Measurements from ENCODE around the gene TULP4. TPM values are rescaled to one million over a fixed set of nuclear protein-coding genes. Genes with fewer than 3 reads are reported as not detected.

Gene TULP4
- polyA plus RNA-seq, 6 donors from 2014 or later = 8.1 to 42.3 (median 39.1) TPM

- Mint-ChIP-seq H3K27me3 (no peaks in the 10 kb centered on the region), H3K27ac (no peak overlapping the region), H3K36me3 (peaks cover 20 to 42% of the 10 kb centered on the region in 2 donors), H3K4me1 (peaks cover 0 to 6% (median 3%) of the 10 kb centered on the region in 3 donors), H3K4me3 (no peak overlapping the region), H3K9me3 (no peaks in the 10 kb centered on the region)
- DNase-seq = no peak
- no peak for ATAC-seq (ENCODE audit: low read depth in 2 of 2)
Measured at GRCh38 chr6:158505194-158505593, 192.9 kb downstream of the TULP4 start.

- no peak for ATAC-seq (ENCODE audit: low read depth in 2 of 2)
- Mint-ChIP-seq H3K4me1 (peaks cover 0 to 6% (median 3%) of the 10 kb centered on the region in 3 donors), H3K9me3 (no peaks in the 10 kb centered on the region), H3K4me3 (no peak overlapping the region), H3K36me3 (peaks cover 20 to 35% of the 10 kb centered on the region in 2 donors), H3K27ac (no peak overlapping the region), H3K27me3 (no peaks in the 10 kb centered on the region)
- no peak for DNase-seq
Measured at GRCh38 chr6:158506601-158507000, 194.3 kb downstream of the TULP4 start.

GRCh38 chr6:158507174-158507573, 194.9 kb downstream of the TULP4 start:
- ATAC-seq (ENCODE audit: low read depth in 2 of 2) = no peak
- no peak overlapping the region for H3K4me3 Mint-ChIP-seq
- H3K9me3 Mint-ChIP-seq = no peaks in the 10 kb centered on the region
- peaks cover 0 to 6% (median 3%) of the 10 kb centered on the region in 3 donors for H3K4me1 Mint-ChIP-seq
- H3K27me3 Mint-ChIP-seq = no peaks in the 10 kb centered on the region
- H3K27ac Mint-ChIP-seq = no peak overlapping the region
- no peak for DNase-seq
- H3K36me3 Mint-ChIP-seq = peaks cover 20 to 34% of the 10 kb centered on the region in 2 donors

- peaks cover 0 to 6% (median 3%) of the 10 kb centered on the region in 3 donors for H3K4me1 Mint-ChIP-seq
- H3K4me3 Mint-ChIP-seq = no peak overlapping the region
- no peak overlapping the region for H3K27ac Mint-ChIP-seq
- no peaks in the 10 kb centered on the region for H3K9me3 Mint-ChIP-seq
- H3K27me3 Mint-ChIP-seq = no peaks in the 10 kb centered on the region
- DNase-seq = no peak
- peaks cover 18 to 27% of the 10 kb centered on the region in 2 donors for H3K36me3 Mint-ChIP-seq
- no peak for ATAC-seq (ENCODE audit: low read depth in 2 of 2)
Measured at GRCh38 chr6:158508450-158508849, 196.2 kb downstream of the TULP4 start.

DNA sequence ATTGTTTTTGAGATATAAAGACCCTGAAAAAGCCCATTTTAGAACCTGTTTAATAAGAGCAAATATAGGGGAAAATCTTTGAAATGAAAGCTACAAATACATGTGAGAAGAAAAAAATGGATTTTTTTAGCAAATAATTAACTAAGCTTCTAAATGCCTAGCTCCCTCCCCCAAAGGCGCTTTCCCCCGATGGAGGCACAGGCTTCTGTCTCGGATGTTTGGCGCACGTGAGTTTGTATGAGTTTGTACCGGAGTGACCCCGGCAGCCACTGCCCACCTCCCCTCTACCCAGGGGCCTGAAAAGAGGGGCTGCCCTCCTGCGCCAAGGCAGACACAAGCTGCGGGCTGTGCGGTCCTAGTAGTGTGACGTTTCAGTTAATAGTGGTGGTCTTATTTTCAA, 197.2 kb downstream of the TULP4 start:
- DNase-seq (no peak), ATAC-seq (ENCODE audit: low read depth in 2 of 2) (no peak)
- no peak overlapping the region for H3K27ac Mint-ChIP-seq
- no peak overlapping the region for H3K4me3 Mint-ChIP-seq
- peaks cover 0 to 6% (median 3%) of the 10 kb centered on the region in 3 donors for H3K4me1 Mint-ChIP-seq
- peaks cover 15 to 22% of the 10 kb centered on the region in 2 donors for H3K36me3 Mint-ChIP-seq
- no peaks in the 10 kb centered on the region for H3K27me3 Mint-ChIP-seq
- H3K9me3 Mint-ChIP-seq = no peaks in the 10 kb centered on the region

- DNase-seq (no peak), ATAC-seq (ENCODE audit: low read depth in 2 of 2) (no peak)
- Mint-ChIP-seq H3K4me1 (peaks cover 0 to 12% (median 3%) of the 10 kb centered on the region in 3 donors), H3K9me3 (no peaks in the 10 kb centered on the region), H3K36me3 (peaks cover 0 to 4% of the 10 kb centered on the region in 2 donors), H3K27ac (peak overlapping the region in 1 of 6 donors; percentile 18), H3K4me3 (no peak overlapping the region), H3K27me3 (peaks cover 0 to 19% (median 4%) of the 10 kb centered on the region in 3 donors)
Measured at GRCh38 chr6:158512809-158513208, 200.5 kb downstream of the TULP4 start.

DNA sequence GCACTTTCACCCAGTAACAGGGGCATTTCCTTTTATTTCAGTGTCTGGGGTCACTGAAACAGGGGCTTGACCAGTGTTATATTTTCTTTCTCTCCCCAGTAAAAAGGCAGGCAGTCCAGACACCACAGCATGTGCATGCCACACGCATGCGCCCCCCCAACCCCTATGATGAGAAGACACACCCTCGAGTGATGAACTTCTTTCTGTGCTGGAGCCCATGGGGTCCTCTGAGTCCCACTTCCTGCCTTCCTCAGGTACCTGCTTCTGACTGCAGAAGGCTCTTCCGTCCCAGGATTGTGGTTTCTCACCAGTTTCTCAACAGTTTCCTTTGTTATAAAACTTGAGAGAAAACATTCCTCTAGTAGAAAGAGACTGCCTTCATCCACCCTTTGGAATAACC, 201.9 kb downstream of the TULP4 start:
- no peak for DNase-seq
- peaks cover 9 to 28% (median 13%) of the 10 kb centered on the region in 3 donors for H3K27me3 Mint-ChIP-seq
- peaks cover 6 to 23% (median 16%) of the 10 kb centered on the region in 3 donors for H3K4me1 Mint-ChIP-seq
- no peak overlapping the region for H3K27ac Mint-ChIP-seq
- H3K9me3 Mint-ChIP-seq = no peaks in the 10 kb centered on the region
- ATAC-seq (ENCODE audit: low read depth in 2 of 2) = no peak
- no peak overlapping the region for H3K4me3 Mint-ChIP-seq
- no peaks in the 10 kb centered on the region for H3K36me3 Mint-ChIP-seq

- Mint-ChIP-seq H3K27me3 (peaks cover 13 to 34% (median 17%) of the 10 kb centered on the region in 3 donors), H3K36me3 (no peaks in the 10 kb centered on the region), H3K4me3 (no peak overlapping the region), H3K9me3 (no peaks in the 10 kb centered on the region), H3K4me1 (peaks cover 6 to 23% (median 18%) of the 10 kb centered on the region in 3 donors), H3K27ac (no peak overlapping the region)
- DNase-seq (no peak), ATAC-seq (ENCODE audit: low read depth in 2 of 2) (no peak)
Measured at GRCh38 chr6:158514991-158515390, 202.7 kb downstream of the TULP4 start.

DNA sequence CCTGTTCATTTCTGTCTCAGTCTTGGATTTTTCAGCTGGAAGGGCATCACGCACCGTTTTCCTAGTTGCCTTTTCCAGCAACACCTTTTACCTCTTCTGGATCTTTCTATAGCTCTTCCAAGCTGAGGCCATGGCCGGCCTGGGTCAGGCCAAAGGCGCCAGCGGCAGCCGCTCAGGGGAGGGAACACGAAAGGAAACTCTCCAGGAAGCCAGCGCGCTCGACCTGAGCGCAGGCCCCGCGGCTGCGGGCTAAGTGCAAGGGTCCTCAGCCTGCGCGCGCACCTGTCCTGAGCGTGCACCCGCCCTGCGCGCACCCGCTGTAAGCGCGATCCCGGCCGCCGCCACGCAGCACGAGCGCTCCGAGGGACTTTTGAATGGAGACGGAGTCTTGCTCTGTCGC, 203.8 kb downstream of the TULP4 start:
- no peak for ATAC-seq (ENCODE audit: low read depth in 2 of 2)
- Mint-ChIP-seq H3K4me1 (peaks cover 6 to 23% (median 18%) of the 10 kb centered on the region in 3 donors), H3K36me3 (no peaks in the 10 kb centered on the region), H3K27ac (no peak overlapping the region), H3K27me3 (peaks cover 19 to 45% (median 20%) of the 10 kb centered on the region in 3 donors), H3K4me3 (no peak overlapping the region), H3K9me3 (no peaks in the 10 kb centered on the region)
- no peak for DNase-seq

DNA sequence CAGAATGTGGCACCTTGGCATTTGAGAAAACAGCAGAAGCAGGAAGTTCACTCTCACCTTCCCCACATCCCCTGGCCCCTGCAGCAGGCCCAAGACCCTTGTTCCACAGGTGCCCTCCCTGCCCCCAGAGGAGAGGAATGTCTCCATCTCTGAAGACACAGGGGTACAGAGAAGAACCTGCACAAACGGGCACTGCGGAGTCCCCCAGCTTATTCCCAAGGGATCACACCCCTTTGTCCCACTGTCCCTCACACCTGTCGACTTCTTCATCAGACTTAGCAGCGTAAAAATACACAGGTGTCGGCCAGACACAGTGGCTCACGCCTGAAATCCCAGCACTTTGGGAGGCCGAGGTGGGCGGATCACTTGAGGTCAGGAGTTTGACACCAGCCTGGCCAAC, 204.8 kb downstream of the TULP4 start:
- Mint-ChIP-seq H3K27ac (no peak overlapping the region), H3K36me3 (no peaks in the 10 kb centered on the region), H3K4me1 (peaks cover 6 to 23% (median 18%) of the 10 kb centered on the region in 3 donors), H3K4me3 (peak overlapping the region in 1 of 8 donors; percentile 74), H3K27me3 (peaks cover 20 to 53% (median 23%) of the 10 kb centered on the region in 3 donors), H3K9me3 (no peaks in the 10 kb centered on the region)
- no peak for DNase-seq
- no peak for ATAC-seq (ENCODE audit: low read depth in 2 of 2)

GRCh38 chr6:158517581-158517980, 205.3 kb downstream of the TULP4 start:
- Mint-ChIP-seq H3K9me3 (no peaks in the 10 kb centered on the region), H3K27me3 (peaks cover 23 to 53% (median 25%) of the 10 kb centered on the region in 3 donors), H3K27ac (no peak overlapping the region), H3K4me3 (peak overlapping the region in 5 of 8 donors; percentile 3 to 83 (median 59)), H3K4me1 (peaks cover 6 to 23% (median 18%) of the 10 kb centered on the region in 3 donors), H3K36me3 (no peaks in the 10 kb centered on the region)
- DNase-seq = no peak
- peak; percentile 52 to 66 for ATAC-seq (ENCODE audit: low read depth in 2 of 2)

DNA sequence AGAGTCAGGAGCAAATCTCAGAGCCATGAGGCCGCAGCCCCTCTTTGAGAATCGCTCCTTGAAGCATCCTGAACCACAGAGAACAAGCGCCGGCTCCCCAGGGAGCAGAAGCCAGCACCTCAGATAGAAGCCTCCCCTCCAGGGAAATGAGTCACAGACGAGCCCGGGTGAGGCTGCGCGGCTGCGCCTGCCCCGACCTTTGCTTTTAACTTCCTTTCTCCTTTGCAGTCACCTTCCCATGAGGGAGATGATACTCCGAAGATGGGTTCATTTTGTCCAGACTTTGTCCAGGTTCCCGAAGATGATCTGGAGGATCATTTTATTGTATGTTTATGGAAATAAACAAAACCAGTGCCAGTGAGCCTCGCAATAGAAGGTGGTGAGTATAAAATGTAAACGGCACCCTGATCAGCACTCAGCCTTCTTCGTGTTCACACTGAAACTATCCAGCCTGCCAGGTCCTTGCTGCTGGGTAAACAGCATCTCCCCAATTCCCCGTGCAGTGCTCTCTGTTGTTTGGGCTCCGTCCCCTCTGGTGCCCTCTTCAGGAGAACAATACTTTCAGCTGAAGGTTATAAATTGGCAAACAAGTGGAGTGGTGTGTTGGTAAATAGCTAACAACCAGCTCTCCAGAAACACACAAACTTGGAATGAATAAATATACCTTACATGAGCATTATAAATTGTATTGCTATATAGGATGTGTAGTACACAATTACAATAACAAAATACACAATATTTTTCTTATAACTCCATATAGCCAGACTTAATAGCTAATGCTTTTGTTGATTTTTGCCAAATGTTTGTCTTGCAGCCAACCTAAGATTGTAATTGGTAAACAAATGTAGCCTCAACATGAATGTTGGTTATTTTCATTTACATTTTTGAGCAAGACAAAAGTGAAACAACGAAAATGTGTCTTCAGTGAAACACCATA, 206.2 kb downstream of the TULP4 start:
- DNase-seq = peak; percentile 27

GRCh38 chr6:158519300-158519699, 207.0 kb downstream of the TULP4 start:
- Mint-ChIP-seq H3K27ac (no peak overlapping the region), H3K4me1 (peaks cover 6 to 23% (median 18%) of the 10 kb centered on the region in 3 donors), H3K36me3 (peaks cover 0 to 11% of the 10 kb centered on the region in 2 donors), H3K9me3 (peaks cover 0 to 4% (median 0%) of the 10 kb centered on the region in 7 donors), H3K4me3 (no peak overlapping the region), H3K27me3 (peaks cover 31 to 65% (median 40%) of the 10 kb centered on the region in 3 donors)
- DNase-seq (no peak), ATAC-seq (ENCODE audit: low read depth in 2 of 2) (no peak)

More for the DNA sequence above, 206.2 kb downstream of the TULP4 start:
- peak; percentile 72 to 81 for ATAC-seq (ENCODE audit: low read depth in 2 of 2)
- Mint-ChIP-seq H3K4me3 (peak overlapping the region; percentile 48 to 88 (median 80)), H3K4me1 (peaks cover 6 to 23% (median 18%) of the 10 kb centered on the region in 3 donors), H3K9me3 (peaks cover 0 to under 1% (median 0%) of the 10 kb centered on the region in 7 donors), H3K27me3 (peaks cover 26 to 57% (median 32%) of the 10 kb centered on the region in 3 donors), H3K27ac (peak overlapping the region in 2 of 6 donors; percentile 33 to 84), H3K36me3 (peaks cover 0 to 3% of the 10 kb centered on the region in 2 donors)
